Measurements from ENCODE around the gene RIF1.
"Not testable (repeated sequence)": the region's sequence is repeated elsewhere in the genome, so short reads cannot be mapped to it uniquely, and the experiment has no call there.

Gene RIF1

DNA sequence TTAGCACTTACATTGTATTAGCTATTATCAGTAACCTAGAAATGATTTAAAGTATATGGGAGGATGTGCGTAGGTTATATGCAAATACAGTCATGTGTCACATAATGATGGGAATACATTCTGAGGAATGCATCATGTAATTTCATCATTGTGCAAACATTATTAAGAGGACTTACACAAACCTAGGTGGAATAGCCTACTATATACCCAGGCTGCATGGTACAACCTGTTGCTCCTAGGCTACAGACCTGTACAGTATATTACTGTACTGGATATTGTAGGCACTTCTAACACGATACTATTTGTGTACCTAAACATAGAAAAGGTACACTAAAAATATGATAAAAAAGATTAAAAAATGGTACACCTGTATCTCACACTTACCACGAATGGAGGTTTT is 7.9 kb downstream of the RIF1 start:
- DNase-seq = no peak

DNA sequence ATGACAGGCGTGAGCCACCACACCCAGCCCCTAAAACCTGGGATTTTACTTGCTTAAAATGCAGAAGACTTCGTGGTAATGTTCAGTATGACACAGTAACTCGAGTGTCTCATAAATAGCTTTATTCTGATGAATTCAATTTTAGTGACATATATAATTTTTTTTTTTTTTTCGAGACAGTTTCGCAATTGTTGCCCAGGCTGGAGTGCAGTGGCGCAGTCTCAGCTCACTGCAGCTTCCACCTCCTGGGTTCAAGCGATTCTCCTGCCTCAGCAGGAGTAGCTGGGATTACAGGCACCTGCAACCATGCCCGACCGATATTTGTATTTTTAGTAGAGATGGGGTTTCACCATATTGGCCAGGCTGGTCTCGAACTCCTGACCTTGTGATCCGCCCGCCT is 12.0 kb downstream of the RIF1 start:
- DNase-seq = not testable (repeated sequence)

DNA sequence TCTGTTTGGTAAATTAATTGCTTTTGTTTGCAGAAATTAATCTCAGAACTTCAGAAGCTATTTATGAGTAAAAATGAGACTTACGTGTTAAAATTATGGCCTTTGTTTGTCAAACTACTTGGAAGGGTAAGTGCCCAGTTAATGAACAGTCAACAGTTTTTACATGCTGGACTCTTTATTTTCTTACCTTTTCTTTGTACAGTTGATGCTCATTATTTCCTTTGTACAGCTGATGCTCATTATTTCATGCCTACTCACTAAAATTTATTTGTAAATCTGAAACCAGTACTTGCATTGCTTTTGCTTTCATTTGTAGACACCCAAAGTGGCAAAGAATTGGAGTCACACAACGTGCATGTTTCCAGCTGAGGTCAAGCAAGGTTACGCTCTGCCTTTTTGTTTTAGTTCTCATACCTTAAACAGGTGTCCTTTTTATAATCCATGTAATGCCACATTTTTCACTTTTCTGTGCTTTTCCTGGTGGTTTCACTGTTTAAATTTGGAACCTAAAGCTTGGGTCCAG is 13.3 kb downstream of the RIF1 start:
- DNase-seq = no peak

DNA sequence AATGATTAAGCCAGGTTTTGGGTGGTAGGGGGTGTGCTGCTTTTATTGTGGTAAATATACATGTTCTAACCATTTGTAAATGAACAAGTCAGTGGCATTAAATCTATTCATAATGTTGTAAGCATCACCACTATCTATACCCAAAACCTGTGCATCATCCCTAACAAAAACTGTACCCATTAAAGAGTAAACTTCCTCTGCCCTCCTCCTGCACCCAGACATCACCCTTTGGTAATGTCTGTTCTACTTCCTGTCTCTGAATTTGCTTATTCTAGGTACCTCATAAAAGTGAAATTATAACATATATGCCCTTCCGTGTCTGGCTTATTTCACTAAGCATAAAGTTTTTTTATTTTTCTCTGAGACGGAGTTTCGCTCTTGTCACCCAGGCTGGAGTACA is 14.1 kb downstream of the RIF1 start:
- no peak for DNase-seq

DNA sequence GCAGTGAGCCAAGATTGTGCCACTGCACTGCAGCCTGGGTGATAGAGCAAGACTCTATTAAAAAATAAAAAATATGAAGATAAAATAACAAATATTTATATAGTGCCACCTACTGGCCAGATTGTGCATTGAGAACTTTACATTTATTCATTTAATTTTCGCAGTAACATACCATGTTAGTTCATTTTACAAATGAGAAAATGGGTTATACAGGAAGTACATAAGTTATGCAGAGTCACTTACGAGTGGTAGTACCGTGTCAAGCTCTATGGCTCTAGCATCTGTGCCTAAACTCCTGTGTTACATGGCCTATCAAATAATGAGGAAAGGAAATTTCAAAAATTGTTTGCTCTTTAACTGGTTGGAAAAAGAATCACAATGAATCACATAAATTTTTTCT is 27.9 kb downstream of the RIF1 start:
- DNase-seq = no peak

DNA sequence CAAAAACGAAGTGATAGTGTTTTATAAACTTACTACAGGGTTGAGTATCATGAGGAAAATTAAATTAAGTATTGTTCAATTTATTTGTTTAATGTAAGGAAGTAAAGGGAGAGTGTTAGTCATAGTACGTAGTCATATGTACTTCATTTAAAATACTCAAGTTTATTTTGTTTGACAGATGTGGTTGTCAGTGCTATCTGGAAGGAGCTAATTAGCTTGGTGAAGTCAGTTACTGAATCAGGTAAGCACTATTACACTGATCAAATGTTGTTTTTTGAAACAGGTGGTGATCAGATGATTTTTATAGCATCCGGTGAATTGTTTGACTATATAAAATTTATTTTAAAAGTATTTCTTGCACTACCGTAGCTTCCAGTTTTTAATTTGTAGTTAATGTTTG is 28.8 kb downstream of the RIF1 start:
- DNase-seq = no peak

DNA sequence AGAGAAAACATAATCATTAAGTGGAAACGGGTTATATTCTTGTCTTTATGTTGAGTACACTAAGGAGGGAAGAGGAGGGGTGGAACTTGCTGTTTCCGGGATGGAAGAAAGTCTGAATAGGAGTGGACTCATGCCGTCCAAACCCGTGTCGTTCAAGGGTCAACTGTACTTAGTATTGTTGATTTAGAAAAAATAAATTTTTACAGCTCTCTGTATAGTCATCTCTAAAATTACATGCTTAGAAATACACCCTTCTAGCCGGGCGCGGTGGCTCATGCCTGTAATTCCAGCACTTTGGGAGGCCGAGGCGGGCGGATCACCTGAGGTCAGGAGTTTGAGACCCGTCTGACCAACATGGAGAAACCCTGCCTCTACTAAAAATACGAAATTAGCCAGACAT is 29.4 kb downstream of the RIF1 start:
- DNase-seq = no peak

DNA sequence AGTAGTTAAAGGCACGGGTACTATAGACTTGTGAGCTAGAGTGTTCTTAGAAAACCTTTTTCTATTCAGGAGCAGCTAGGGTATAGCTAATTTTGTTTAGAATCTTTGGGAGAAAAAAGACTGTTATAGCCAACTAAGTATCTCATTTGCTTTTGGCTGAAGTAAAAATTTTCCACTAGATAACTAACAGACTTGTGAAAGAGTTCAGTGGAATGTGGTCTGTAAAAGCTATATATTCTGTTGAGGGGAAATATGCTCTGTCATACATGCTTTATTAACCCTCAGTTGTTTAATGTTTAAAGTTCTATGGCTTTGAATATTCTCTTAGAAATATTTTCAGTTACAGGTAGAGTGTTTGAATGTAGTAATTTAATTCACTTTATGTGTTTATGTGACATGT is 49.7 kb downstream of the RIF1 start:
- no peak for DNase-seq

DNA sequence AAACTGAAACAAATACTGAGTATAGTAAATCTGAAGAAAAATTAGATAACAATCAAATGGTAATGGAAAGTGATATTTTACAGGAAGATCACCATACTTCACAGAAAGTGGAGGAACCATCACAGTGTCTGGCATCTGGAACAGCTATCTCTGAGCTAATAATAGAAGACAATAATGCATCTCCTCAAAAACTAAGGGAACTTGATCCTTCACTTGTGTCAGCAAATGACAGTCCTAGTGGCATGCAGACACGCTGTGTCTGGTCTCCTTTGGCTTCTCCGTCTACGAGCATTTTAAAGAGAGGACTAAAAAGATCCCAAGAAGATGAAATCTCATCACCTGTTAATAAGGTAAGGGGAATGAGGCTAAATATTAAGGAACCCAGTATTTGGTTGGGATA is 56.1 kb downstream of the RIF1 start:
- DNase-seq = no peak

DNA sequence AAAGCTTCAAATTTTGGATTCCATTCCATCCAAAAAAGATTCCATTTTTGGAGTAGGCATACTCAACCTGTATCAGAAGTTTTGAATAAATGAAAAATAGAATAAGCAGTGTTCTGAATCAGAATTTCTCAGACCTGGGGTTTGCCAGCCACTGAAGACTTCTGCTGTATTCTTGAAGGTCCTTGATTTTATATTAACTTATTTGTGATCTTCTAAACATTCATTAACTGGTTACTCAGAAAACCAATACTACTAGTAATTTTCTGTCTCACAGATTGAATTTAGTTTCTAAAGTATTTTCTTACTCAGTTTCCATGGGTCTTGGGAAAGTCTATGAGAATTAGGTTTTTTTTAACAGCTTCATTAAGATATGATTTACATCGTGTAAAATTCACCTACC is 60.9 kb downstream of the RIF1 start:
- no peak for DNase-seq

DNA sequence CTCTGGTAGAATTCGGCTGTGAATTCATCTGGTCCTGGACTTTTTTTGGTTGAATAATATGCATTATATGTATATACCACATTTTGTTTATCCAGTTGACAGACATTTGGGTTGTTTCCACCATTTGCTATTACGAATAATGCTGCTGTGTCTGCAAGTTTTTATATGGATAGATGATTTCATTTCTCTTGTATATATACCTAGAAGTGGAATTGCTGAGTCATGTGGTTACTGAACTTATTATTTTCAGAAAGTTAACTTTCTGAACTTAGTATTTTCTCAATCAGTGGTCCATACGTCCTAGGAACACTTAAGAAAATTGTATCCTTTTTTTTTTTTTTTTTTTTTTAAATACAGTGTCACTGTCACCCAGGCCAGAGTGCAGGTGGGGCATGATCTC is 63.3 kb downstream of the RIF1 start:
- DNase-seq = no peak

DNA sequence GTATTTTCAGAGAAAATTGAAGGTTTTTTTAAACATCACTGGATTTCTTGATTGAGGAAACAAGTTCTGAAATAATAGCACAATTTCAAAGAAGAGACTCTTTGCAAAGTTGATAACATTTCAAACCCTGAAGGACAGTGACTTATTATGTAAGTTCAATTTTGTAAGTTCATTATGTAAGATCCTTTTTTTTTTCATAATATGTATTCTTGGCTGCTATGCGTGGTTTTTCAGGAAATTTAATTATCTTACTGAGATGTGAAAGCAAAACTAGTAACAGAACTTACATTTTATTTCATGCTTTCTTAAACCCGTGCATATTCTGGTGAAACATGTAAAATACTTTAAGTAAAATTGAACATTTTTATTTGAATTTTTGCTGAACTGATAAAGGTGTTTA is 65.4 kb downstream of the RIF1 start:
- DNase-seq = no peak

DNA sequence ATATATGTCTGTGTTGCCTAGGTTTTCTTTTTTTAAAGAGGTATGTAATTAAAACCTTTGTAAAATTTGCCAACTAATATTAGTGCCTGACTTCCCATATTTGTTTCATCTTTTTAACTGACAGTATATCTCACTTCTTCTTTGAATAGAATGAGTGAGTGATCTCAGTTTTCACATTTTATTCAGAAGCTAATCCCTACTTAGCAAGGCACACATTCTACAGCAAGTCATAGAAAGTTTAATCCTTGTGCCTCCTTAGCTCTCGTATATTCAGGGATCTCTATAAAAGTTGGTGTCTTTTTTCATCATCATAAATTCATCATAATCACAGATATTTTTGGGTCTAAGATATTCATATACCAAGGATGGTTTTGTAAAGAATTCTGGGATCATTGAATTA is 66.6 kb downstream of the RIF1 start:
- DNase-seq = no peak

DNA sequence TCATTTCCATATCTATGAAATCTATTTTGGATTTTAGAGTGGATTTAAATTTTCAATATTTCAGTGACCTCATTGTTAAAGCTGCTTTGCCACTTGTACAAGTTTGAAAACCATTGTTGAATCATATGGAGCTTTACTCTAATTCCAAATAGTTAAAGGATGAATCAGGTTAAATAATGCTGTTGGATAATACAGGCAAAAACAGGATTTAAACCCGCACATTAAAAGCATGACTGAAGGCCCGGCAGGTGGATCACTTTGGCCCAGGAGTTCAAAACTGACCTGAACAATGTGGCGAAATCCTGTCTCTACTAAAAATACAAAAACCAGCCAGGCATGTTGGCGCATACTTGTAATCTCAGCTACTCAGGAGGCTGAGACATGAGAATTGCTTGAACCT is 68.3 kb downstream of the RIF1 start:
- DNase-seq = no peak

DNA sequence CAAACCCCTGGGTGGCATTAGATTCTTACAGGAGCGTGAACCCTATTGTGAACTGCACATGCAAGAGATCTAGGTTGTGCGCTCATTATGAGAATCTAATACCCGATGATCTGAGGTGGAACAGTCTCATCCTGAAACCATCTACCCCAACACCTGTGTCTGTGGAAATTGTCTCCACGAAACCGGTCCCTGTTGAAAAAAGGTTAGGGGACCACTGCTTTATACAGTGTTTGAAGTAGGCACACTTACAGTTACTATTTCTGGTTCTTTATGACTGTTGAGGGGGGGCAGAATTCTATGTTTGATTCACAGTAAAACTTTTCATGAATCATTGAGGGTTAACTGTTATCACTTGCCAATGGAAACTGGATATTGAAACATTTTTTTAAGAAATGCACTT is 72.0 kb downstream of the RIF1 start:
- no peak for DNase-seq

DNA sequence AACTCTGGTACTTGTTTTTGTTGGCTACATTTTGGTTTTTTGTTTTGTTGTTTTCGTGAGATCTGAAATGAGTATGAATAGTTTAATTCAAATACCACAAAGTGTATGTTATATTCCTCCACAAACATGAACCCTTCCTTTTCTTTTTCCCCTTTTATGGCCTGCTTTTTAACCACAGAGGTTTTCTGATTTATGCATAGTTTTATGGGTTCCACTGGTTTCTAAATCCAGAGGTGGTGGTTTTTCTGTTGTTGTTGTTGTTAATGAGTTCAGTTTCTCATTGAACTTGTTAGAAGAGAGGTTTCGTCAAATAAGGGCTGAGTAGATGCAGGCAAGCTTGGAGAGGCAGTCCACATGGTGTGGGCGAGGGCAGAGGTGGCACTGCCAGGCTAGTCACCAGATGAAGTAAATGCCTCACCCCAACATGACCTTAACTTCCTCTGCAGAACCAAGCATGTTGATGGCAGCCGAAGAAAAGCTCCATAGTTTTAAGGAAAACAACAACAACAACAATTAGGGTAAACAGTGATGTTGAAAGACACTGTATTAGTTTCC is 72.5 kb downstream of the RIF1 start:
- DNase-seq = no peak

DNA sequence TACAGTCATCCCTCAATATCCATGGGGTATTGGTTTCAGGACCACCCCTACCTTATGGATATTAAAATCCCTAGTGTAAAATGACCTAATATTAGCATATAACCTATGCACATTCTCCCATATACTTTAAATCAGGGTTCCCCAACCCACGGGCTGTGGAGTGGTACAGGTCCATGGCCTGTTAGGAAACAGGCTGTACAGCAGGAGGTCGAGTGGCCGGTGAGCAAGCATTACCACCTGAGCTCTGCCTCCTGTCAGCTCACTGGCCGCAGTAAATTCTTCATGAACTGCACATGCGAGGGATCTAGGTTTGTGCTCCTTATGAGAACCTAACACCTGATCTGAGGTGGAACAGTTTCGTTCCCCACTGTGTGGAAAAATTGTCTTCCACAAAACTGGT is 73.8 kb downstream of the RIF1 start:
- DNase-seq = no peak

DNA sequence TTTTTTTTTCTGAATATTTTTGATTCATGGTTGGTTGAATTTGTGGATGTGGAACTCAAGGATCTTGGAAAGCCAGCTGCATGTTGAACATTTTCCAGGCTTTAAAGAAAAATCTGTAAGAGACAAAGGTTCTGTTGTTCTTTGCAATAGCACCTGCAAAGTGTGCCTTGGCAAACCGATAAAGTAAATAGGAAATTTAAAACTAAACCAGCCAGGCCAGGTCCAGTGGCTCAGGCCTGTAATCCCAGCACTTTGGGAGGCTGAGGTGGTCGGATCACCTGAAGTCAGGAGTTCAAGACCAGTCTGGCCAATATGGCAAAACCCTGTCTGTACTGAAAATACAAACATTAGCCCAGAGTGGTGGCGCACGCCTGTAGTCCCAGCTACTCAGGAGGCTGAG is 74.4 kb downstream of the RIF1 start:
- no peak for DNase-seq

DNA sequence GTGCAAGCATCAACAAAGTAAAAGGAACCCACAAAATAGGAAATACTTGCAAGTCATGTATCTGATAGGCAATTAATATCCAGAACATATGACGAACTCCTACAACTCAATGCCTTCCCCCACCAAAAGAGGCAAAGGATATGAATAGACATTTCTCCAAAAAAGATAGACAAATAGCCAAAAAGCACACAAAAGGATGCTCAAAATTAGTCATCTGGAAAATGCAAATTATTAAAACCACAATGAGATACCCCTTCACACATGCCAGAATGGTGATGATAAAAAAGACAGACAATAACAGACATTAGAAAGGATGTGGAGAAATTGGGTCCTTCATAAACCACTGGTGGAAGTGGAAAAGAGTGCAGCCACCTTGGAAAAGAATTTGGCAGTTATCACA is 76.4 kb downstream of the RIF1 start:
- no peak for DNase-seq

DNA sequence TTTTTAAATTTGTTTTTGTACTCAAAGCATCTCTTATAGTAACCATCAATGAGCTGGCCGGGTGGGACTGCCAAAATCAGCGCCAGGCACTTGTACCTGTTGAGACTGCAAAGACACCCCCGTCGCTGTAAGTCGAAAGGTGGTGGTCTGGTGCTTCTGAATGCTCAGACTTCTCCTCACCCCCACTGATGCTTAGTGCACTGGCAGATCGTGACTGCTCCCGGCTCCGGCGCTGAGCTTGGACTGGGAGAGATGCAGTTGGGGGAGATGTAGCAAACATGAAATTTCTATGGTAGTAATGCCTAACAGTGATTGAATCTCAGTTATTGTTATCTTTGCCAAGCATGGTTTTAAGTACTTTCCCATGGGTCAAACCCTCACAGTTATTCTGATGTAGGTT is 80.6 kb downstream of the RIF1 start:
- DNase-seq = no peak

DNA sequence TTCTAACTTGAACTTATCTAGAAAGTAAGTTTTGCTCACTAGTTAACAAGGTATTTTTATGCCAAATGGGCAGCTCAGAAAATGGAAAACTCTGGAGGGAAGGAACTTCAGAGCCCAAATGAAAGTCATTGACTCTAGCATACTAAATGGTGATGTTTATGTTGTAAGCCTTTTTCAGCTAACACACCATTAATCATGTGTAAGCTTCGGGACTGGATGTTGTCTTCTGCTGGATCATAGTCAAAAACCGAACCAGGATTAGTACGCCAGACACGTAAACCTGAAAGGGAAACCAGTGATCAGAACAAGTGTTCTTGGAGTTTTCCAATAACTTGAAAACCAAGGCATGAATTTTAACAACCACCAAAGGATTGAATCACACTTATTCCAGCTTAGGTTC is 81.8 kb downstream of the RIF1 start:
- no peak for DNase-seq

DNA sequence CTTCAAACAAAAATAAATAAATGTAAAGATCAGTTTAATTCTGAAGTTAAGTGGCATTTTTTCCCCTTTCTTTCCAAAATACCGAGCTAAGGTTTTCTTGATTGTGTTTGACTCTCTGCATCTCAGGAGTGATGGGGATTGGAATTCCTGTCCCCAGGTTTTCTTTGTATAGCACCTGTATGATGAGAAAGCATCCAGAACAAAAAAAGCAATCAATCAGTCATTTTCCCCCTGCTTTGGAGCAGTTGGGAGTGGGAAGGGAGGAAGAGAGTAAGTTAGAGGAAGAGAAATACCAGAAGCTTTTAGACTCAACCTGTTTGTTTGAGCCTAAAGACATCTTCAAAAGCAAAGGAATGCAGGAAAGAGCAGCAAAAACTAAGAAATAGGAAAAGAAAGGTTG is 88.5 kb downstream of the RIF1 start:
- DNase-seq = no peak

DNA sequence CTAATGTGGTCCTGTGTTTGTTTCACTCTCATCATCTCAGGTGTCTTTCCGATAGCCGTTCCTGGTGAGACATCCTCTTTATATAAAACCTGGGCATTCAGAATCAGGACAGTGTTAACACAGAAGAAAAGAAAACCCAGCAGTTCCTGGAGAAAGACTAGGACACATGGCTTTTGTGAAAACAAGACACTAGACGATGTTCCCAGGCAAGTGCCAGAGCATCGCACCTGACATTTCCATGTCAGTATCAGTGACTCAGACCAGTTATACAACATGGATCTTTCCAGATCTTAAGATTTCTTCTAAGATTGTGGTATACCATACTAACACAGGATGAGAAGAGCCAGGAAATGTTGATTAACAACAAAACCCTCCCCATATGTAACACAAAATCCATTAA is 96.5 kb downstream of the RIF1 start:
- no peak for DNase-seq

DNA sequence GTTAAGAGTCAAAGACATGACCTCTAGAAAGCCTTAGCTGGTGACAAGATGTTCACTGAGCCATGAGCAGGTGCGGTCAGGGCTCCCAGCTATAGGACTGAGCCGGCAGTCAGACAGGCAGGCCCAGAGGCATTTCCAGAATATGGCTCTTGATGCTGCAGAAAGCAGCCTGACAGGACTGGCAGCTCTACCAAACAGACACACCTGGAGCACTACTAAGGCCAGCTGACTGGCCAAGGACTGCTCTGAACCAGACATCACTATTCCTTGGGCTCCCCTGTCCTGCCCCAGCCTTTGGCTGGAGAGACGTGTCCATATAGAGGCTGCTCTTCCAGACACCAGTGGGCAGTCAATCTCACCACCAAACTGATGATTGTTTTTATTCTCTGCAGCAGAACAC is 98.8 kb downstream of the RIF1 start:
- DNase-seq = no peak

DNA sequence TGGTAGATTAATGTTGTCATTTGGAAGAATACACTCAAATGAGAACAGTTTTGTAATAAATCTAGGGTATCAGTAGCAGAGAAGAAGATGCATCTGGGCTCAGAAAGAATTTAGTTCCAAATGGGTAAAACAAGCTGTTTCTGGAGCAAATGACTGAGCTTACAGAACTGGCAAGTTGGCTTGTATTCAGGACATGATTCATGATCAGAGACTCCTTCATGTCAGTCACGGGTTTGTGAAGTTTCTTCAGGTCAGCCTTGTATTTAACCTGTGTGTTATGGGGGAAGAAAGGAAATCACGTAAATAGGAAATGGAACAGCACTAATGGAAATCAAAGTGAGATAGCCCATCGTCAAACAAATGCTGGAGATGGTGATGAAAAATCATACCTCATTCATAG is 109.1 kb downstream of the RIF1 start:
- no peak for DNase-seq

DNA sequence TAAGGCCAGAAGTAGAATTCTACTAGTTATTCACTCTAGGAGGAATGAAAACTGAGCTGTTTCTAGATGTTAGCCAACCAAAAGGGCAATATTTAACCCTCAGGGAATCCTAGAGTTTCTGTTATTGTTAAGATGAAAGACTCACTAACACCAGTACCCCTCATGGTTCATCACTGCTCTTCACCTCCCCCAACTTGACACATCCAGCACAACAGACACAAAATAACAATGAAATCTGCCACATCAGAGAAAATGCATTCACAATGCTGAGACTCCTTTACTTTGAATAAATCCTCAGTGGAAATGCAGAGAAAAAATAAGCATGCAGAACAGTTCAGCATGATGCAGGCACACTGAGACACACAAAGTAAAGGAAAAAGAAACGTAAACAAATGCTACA is 111.3 kb downstream of the RIF1 start:
- DNase-seq = no peak
